ENCODE results near the gene RASIP1.

The RASIP1 gene

DNA sequence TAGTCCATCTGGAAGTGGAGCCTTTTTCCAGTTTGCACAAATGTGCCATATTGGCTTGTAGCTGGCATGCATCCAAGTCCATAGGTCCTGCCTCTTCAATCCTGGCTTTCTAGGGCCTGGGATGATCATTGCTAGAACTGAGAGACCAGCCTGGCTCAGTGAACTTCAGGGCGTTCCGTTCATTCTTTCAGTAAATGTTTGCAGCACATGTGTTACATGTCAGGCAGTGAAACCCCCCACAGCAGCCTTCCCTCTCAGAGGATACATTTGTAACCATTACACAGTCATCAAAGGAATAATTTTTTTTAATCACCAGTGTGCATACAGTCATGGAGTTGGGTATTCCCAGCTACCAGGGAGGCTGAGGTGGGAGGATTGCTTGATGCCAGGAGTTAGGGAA lies 35.0 kb downstream of the RASIP1 start:
- no peak for TF ChIP-seq CTCF (IDR thresholded peaks at IDR 0.05; ENCODE audit: insufficient read depth, low read length, poor library complexity, severe bottlenecking)
- Histone ChIP-seq H3K27me3 (replicated peaks; ENCODE audit: control insufficient read depth, insufficient read depth, low read length) (no peaks in the 10 kb centered on the region), H3K4me3 (replicated peaks; ENCODE audit: low read depth, low read length) (no peak overlapping the region), H3K36me3 (ENCODE audit: control insufficient read depth, insufficient read depth, low read length) (no peaks in the 10 kb centered on the region)
- DNase-seq (ENCODE audit: extremely low read depth, insufficient read length), result no peak

DNA sequence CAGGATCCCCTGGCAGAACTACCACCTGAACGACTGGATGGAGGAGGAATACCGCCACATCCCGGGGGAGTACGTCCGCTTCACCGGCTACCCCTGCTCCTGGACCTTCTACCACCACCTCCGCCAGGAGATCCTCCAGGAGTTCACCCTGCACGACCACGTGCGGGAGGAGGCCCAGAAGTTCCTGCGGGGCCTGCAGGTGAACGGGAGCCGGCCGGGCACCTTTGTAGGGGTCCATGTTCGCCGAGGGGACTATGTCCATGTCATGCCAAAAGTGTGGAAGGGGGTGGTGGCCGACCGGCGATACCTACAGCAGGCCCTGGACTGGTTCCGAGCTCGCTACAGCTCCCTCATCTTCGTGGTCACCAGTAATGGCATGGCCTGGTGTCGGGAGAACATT lies 37.1 kb downstream of the RASIP1 start:
- no peak for TF ChIP-seq CTCF (IDR thresholded peaks at IDR 0.05; ENCODE audit: insufficient read depth, low read length, poor library complexity, severe bottlenecking)
- Histone ChIP-seq H3K36me3 (ENCODE audit: control insufficient read depth, insufficient read depth, low read length) (no peaks in the 10 kb centered on the region), H3K27me3 (replicated peaks; ENCODE audit: control insufficient read depth, insufficient read depth, low read length) (no peaks in the 10 kb centered on the region), H3K4me3 (replicated peaks; ENCODE audit: low read depth, low read length) (no peak overlapping the region)
- DNase-seq (ENCODE audit: extremely low read depth, insufficient read length), result no peak

DNA sequence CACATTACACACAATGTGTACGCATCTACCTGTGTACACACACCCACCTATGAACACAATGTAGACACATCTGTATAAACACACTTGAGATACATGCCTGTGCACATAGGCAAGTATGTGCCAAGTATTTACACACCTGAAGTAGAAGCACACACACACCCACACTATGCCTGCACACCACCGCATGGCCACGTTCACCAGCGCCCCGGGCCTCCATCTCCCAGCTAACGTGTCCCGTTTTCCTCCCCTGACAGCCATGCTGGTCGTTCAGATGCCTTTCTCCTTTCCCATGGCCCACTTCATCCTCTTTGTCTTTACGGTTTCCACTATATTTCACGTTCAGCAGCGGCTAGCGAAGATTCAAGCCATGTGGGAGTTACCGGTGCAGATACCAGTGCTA lies 37.7 kb downstream of the RASIP1 start:
- DNase-seq (ENCODE audit: extremely low read depth, insufficient read length), result no peak
- Histone ChIP-seq H3K27me3 (replicated peaks; ENCODE audit: control insufficient read depth, insufficient read depth, low read length) (no peaks in the 10 kb centered on the region), H3K36me3 (ENCODE audit: control insufficient read depth, insufficient read depth, low read length) (no peaks in the 10 kb centered on the region), H3K4me3 (replicated peaks; ENCODE audit: low read depth, low read length) (no peak overlapping the region)
- no peak for TF ChIP-seq CTCF (IDR thresholded peaks at IDR 0.05; ENCODE audit: insufficient read depth, low read length, poor library complexity, severe bottlenecking)

GRCh38 chr19:48698046-48698445 lies 42.4 kb downstream of the RASIP1 start:
- no peaks in the 10 kb centered on the region for H3K27me3 ChIP-seq (replicated peaks; ENCODE audit: control insufficient read depth, insufficient read depth, low read length)
- no peaks in the 10 kb centered on the region for H3K36me3 ChIP-seq (ENCODE audit: control insufficient read depth, insufficient read depth, low read length)
- no peak overlapping the region for H3K4me3 ChIP-seq (replicated peaks; ENCODE audit: low read depth, low read length)
- TF ChIP-seq CTCF (IDR thresholded peaks at IDR 0.05; ENCODE audit: insufficient read depth, low read length, poor library complexity, severe bottlenecking), result no peak
- DNase-seq (ENCODE audit: extremely low read depth, insufficient read length), result no peak

DNA sequence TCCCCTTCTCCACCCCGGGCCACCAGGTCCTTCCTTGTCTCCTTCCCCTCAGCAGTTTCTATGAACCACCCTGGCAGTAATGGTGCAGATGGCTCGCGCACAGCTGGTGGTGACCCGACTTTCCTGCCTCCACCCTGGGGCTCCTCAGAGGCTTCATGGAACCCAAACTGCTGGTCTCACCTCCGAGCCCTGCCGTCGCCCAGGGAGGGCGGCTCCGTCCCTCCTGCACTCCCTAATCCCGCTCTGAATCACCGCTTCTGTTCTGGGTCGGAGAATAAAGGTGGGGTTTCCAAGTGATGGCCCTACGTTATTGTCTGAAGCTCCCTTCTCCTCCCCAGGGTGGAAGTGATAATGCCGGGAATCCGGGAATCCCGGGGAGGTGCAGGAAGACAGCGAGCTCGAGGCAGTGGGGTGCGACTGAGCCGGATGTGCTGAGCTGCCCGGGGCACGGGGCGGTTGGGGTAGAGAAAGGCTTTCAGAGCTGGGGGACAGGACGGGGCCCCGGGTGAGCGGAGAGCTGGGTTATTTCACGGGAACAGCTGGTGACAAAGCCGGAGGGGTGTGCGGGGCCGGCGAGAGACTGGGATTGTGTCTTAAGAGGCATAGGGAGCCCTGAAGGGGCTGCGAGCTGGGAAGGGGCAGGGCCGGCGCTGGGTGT lies 43.9 kb downstream of the RASIP1 start:
- Histone ChIP-seq H3K27me3 (replicated peaks; ENCODE audit: control insufficient read depth, insufficient read depth, low read length) (no peaks in the 10 kb centered on the region), H3K4me3 (replicated peaks; ENCODE audit: low read depth, low read length) (no peak overlapping the region), H3K36me3 (ENCODE audit: control insufficient read depth, insufficient read depth, low read length) (no peaks in the 10 kb centered on the region)
- DNase-seq (ENCODE audit: extremely low read depth, insufficient read length), result no peak
- TF ChIP-seq CTCF (IDR thresholded peaks at IDR 0.05; ENCODE audit: insufficient read depth, low read length, poor library complexity, severe bottlenecking), result no peak

Data from GM06990 (cell line).